Stimulated activated CD8-positive, alpha-beta memory T cell treated with anti-CD3 and anti-CD28 coated beads, Interleukin-7, amount 100 ng/mL, for 24 hours (primary cell): ENCODE measurements around the gene FAF2.

Experiments used
- DNase-seq: peaks from one replicate; pipeline ENCODE4 v3.0.0-alpha.2; 2020; ENCODE audit warnings: low read depth

The FAF2 gene

GRCh38 chr5:176530983-176531901, 83.1 kb downstream of the FAF2 start:
- no peak for DNase-seq

- DNase-seq: no peak
These were observed 83.8 kb downstream of the FAF2 start for GRCh38 chr5:176531902-176532493.

GRCh38 chr5:176532795-176533194, 84.6 kb downstream of the FAF2 start:
- no peak for DNase-seq

GRCh38 chr5:176533390-176533789, 85.2 kb downstream of the FAF2 start:
- DNase-seq: no peak

GRCh38 chr5:176533894-176534611, 85.9 kb downstream of the FAF2 start:
- no peak for DNase-seq

GRCh38 chr5:176534640-176535039, 86.5 kb downstream of the FAF2 start:
- no peak for DNase-seq

- no peak for DNase-seq
These were observed 87.0 kb downstream of the FAF2 start for GRCh38 chr5:176535101-176535663.

GRCh38 chr5:176535664-176536131, 87.5 kb downstream of the FAF2 start:
- DNase-seq: no peak

GRCh38 chr5:176536132-176536901, 88.1 kb downstream of the FAF2 start:
- DNase-seq: peak; percentile 72

GRCh38 chr5:176536902-176537553, 88.8 kb downstream of the FAF2 start, which contains the start of gene RNF44:
Gene RNF44 (minus strand): TSS chr5:176537402. CDS start chr5:176532472, 4,930 bp downstream.
- peak; percentile 98 for DNase-seq

- DNase-seq: peak; percentile 93
These were observed 89.5 kb downstream of the FAF2 start for GRCh38 chr5:176537554-176538229.

- no peak for DNase-seq
These were observed 90.2 kb downstream of the FAF2 start for GRCh38 chr5:176538230-176538988.

GRCh38 chr5:176538989-176539384, 90.8 kb downstream of the FAF2 start:
- no peak for DNase-seq

GRCh38 chr5:176540476-176540899, 92.3 kb downstream of the FAF2 start:
- DNase-seq: no peak

- DNase-seq: no peak
These were observed 92.8 kb downstream of the FAF2 start for GRCh38 chr5:176540956-176541337.

- no peak for DNase-seq
These were observed 93.4 kb downstream of the FAF2 start for GRCh38 chr5:176541338-176542134.

- DNase-seq: no peak
These were observed 94.0 kb downstream of the FAF2 start for GRCh38 chr5:176542135-176542595.

GRCh38 chr5:176542596-176543427, 94.6 kb downstream of the FAF2 start:
- no peak for DNase-seq
